HG02623 (cell line): Measurements from ENCODE around the gene DDX31.

Source experiments
- ATAC-seq: cut with Tn5 transposase; IDR thresholded peaks from one replicate; pipeline ENCODE4 v1.9.1; 2021; ENCODE audit warnings: moderate library complexity; ENCODE audit not compliant: unreplicated experiment

The DDX31 gene

DNA sequence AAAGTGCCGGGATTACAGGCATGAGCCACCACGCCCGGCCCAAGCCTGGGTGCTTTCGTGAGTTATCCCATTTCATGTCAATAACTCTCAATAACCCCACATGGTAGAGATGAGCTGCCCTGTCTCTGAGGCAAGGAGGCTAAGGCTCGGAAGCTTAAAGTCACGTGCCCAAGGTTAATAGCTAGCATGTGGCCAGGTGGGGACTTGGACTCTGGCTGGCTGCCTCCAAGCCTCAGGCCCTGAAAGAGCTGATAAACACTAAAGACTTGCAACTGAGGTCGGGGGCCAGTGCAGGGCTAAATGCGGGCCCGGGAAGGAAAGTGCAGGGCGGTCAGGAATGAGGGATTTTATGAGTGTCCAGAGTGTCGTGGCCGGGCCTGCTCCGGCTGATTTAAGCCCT, 118.2 kb downstream of the DDX31 start:
- no peak for ATAC-seq

DNA sequence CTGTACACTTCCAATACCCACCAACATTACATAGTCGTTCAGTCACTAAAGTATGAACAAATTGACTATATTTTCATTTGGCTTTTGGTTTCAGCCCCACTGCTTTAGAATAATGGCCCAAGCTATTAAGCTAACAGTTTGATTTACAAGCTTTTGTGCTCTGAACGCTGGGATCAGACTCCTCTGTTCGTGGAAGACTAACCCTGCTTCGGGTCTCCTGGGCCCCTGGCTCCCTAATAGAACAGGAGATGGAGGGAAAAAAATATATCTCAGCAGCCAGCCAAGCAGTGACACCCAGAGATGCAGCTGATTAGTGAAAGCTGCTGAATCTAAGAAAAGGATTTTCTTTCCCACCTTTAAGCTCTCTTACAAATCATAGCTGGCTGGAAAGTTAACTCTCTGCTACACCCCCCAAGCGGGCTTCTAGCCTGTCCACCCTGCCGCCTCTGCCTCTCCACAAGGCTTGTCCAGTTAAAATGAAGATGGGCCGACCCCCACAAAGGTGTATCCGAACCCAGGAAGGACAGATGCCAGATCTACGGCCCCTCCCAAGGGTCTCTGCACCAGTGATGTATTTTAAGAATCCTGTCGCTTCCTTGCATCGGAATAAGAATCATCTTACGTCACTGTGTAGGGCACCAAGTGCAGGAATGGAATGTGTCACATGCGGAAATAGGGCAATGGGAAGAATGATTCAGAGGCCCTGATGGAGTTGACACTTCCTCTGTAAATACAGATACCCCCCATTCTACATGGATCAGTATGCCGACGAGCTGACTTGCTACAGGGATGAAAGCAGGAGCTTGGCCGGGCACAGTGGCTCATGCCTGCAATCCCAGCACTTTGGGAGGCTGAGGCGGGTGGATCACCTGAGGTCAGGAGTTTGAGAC, 120.8 kb downstream of the DDX31 start:
- no peak for ATAC-seq

DNA sequence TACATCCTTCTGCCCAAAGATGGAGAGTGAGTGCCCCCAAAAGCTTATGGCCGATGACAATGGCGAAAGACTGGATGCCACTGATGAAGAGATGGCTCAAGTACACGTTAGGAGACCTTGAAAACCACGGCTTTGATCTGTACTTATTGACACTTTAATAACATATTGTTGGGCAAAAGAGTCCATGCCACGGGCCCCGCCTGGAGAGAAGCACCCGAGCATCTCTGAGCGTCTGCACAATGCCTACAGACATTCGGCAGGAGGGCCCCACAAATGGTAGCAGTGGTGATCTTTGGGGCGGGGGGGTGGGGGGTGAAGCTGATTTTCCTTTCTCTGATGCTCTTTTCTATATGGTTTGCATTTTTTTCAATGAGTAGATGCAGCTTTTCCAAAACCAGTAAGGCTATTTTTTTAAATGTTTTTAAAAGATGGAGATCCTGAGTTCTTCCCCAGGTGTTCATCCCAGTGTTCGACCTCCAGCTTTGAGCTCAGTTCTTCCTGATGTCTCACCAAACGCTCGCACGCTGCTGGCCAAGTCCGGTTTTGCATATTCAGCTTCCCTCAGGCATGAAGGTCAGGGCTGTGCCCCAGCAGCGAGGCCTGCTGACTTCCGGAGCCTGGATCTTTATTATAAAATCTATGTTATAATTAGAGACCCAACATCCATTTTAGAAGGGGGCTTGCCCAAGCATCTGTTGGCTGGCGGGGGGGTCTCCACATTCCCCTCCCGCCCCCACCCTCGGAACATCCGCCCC, 121.6 kb downstream of the DDX31 start:
- no peak for ATAC-seq

DNA sequence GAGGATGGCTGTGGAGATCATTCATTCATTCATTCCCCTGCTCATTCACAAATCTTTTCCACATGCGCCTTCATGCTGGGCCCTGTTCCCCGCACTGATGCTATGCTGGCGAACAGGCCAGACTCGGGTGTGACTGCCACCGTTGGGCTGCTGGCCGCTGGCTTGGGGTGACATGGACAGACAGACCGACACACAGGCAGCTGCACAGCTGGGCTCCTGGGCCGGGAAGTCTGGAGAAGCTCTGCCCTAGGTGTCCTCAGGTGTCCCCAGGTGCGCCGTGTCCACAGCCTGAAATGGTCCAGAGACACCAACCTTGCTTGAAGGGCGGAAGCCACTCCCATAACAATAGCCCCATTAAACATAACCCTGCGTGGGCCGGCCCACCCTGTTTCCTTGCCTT, 122.3 kb downstream of the DDX31 start:
- no peak for ATAC-seq

DNA sequence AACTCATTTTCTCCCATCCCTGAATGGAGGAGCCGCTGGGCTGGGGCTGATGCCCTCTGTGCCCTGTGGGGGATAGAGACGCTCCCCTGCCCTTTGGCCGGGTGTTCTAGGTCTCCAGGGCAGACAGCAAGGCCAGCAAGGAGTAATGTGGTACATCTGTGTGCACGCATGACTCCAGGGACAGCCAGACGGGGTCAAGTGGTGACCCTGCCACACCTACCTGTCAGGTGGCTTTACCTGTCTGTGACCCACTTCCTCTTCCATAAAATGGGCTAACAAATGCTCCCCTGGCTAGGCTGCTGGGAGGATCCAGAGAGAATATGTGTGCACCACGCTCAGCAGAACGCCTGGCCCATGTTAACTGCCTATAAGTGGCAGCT, 122.7 kb downstream of the DDX31 start:
- no peak for ATAC-seq

DNA sequence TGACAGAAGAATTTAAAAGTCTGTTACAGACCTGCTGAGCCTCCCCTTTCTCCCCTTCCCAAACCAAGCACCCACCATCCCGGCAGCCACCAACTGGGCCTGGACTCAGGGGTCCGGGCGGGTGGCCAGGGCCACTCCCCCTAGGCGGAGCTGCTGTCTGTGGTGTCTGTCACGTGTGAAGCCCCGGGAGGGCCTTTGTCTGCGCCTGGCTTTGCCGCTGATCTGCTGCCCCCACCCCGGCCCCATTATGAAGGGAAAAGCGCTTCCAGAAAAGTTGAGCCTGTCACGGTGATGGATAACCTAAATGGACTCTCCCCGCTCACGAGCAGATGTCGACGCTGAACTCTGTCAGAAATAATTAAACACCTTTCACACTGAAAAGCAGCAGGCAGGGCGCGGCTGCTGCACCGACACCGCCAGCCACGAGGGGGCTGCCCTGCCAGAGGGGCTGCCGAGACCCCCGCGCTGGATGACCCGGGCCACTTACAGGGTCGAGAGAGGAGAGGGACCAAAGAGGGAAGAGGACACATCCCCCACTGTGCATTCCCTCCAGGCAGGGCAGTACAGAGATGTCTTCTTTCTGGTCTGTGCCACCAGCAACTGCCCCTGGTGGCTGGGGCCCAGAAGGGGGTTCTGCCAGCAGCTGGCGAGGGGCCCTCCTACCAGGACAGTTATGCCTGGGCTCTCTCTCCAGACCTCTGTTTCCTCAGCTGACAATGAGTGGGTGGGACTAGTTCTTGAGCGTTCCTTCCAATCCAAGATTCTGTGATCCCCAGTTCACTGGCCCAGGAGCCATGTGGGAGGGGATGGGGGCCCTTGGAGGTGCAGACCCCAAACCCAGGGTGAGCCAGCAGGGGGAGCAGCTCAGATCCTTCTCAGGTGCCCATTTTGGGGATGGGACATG, 123.4 kb downstream of the DDX31 start:
- ATAC-seq = no peak

DNA sequence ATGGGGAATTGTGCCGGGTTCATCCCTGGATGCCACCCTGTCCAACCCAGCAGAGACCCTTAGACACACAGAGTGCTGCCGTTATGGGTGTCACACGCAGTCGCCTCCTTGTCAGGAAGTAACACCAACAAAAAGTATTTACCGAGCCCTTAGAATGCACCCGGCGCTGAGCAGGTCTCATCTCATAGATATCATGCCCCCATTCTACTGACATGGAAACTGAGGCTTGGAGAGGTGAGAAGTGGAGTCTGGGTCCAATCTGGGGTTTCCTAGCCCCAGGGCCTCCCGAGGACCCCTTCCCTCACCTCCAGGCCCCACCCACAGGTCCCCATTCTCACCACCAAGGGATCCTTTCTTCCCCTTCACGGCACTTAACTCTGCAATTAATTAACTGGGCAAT, 124.2 kb downstream of the DDX31 start:
- no peak for ATAC-seq

DNA sequence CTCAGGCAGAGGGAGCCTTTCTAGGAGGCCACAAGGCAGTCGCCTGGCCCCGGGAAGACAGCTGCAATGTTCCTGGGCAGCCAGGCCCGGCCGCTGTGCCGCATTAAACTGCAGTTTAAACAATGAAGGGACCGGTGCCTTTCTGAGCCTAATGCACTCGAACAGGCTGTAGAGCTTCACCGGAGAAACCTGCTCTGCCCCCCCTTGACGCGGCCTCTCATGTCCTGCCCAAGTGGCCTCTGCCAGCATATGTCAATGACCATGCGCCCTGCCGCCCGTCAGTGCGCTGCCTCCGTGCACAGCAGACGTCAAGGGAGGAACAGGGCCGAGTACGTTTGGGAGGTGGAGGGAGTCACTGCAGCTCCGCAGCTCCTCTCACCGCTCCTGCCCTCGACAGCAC, 125.8 kb downstream of the DDX31 start:
- ATAC-seq = no peak

DNA sequence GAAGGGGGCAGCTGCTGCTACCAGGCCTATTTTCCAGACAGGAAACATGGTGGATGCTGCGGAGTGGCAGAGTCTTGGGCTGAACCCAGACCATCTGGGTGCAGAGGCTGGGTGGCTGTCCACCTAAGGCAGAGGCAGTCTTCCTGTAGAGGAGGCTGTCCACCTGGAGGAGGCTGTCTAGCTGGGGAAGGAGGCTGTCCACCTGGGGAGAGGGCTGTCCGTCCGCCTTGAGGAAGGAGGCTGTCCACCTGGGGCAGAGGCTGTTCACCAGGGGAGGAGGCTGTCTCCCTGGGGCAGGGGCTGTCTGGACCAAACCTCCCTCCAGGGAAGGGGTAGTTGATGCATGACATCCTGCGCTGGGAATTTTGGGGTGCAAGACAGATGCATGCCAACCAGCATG, 126.5 kb downstream of the DDX31 start:
- ATAC-seq = no peak
